GM23248 (cell line): ENCODE data around the gene C2orf68. TPM values are rescaled to one million over a fixed set of nuclear protein-coding genes. Genes with fewer than 3 reads are reported as not detected.
A peak's percentile ranks its signal among the peaks of the same experiment; 100 is the strongest.

Experiments
- DNase-seq: peaks from one replicate; pipeline ENCODE4 v3.0.0-alpha.2; 2015
- H2AFZ ChIP-seq: fragments of 200-600 bp; sonication (generic); 2 replicates; pipeline ENCODE4 v1.6.1; 2016; ENCODE audit warnings: antibody characterized with exemption
- H3F3A ChIP-seq: fragments of 200-600 bp; sonication (generic); 2 replicates; pipeline ENCODE4 v1.6.1; 2016; ENCODE audit warnings: mild to moderate bottlenecking, antibody characterized with exemption, mixed run types; ENCODE audit not compliant: insufficient read depth
- H3K27ac ChIP-seq: fragments of 200-600 bp; sonication (generic); 2 replicates; pipeline ENCODE4 v1.5.1; 2016; ENCODE audit warnings: mild to moderate bottlenecking
- H3K27me3 ChIP-seq: fragments of 200-600 bp; sonication (generic); replicated peaks from 2 replicates; pipeline ENCODE4 v1.6.1; 2016; ENCODE audit warnings: mild to moderate bottlenecking; ENCODE audit not compliant: insufficient read depth
- H3K36me3 ChIP-seq: fragments of 200-600 bp; sonication (generic); 2 replicates; pipeline ENCODE4 v1.6.1; 2016; ENCODE audit warnings: low read depth, mild to moderate bottlenecking
- H3K4me1 ChIP-seq: fragments of 200-600 bp; sonication (generic); 2 replicates; pipeline ENCODE4 v1.6.1; 2016; ENCODE audit warnings: mild to moderate bottlenecking; ENCODE audit not compliant: insufficient read depth
- H3K4me2 ChIP-seq: fragments of 200-600 bp; sonication (generic); one replicate; pipeline ENCODE4 v1.6.1; 2016; ENCODE audit warnings: mild to moderate bottlenecking; ENCODE audit not compliant: unreplicated experiment
- H3K4me3 ChIP-seq: fragments of 200-600 bp; sonication (generic); 2 replicates; pipeline ENCODE4 v1.5.1; 2016; ENCODE audit warnings: mild to moderate bottlenecking
- H3K79me2 ChIP-seq: fragments of 200-600 bp; sonication (generic); 2 replicates; pipeline ENCODE4 v1.6.1; 2016; ENCODE audit warnings: mild to moderate bottlenecking; ENCODE audit not compliant: insufficient read depth
- H3K9ac ChIP-seq: fragments of 200-600 bp; sonication (generic); 2 replicates; pipeline ENCODE4 v1.6.1; 2016; ENCODE audit warnings: mild to moderate bottlenecking
- H3K9me2 ChIP-seq: fragments of 200-600 bp; sonication (generic); 2 replicates; pipeline ENCODE4 v1.6.1; 2016; ENCODE audit warnings: mixed run types, mild to moderate bottlenecking, moderate library complexity; ENCODE audit not compliant: insufficient read depth
- H3K9me3 ChIP-seq: fragments of 200-600 bp; sonication (generic); one replicate; pipeline ENCODE4 v1.6.1; 2017; ENCODE audit warnings: low read depth
- H4K20me1 ChIP-seq: fragments of 200-600 bp; sonication (generic); 2 replicates; pipeline ENCODE4 v1.6.0; 2016; ENCODE audit not compliant: insufficient read depth
- EZH2 ChIP-seq: fragments of 200-600 bp; sonication (generic); IDR thresholded peaks from 2 replicates; pipeline ENCODE4 v1.6.1; 2018; ENCODE audit warnings: antibody characterized with exemption, mild to moderate bottlenecking; ENCODE audit not compliant: insufficient read depth, poor library complexity, severe bottlenecking
- EZH2phosphoT487 ChIP-seq: fragments of 200-600 bp; sonication (generic); IDR thresholded peaks from 2 replicates; pipeline ENCODE4 v1.6.1; 2018; ENCODE audit warnings: antibody characterized with exemption, moderate library complexity, mild to moderate bottlenecking, low read depth; ENCODE audit not compliant: insufficient read depth
- WGBS, 2 experiments: methylation state at CpG; one replicate each; pipeline ENCODE4 v1.1.6; 2015 to 2017; ENCODE audit warnings: low lambda C conversion rate in 2 of 2, low coverage in 1 of 2; ENCODE audit errors: missing lambda C conversion rate in 2 of 2; 5-methylcytosine and 5-hydroxymethylcytosine counted together
- in situ Hi-C: fragments of 300-500 bp; cut with MboI; formaldehyde crosslinking; loops from 2 replicates; pipeline ENCODE4 v1.15.0; 2020
- polyA plus RNA-seq: library from polyadenylated mRNA; unstranded; fragments of >200 nt; fragmentation: Nextera tagmentation; extraction: Ambion mirVana; gene quantifications from 2 replicates; pipeline ENCODE4 v1.2.1, GENCODE V29; 2016
- total RNA-seq: library from RNA; depleted of rRNA; stranded (reverse); fragments of >200 nt; shearing (Covaris generic); gene quantifications from 2 replicates; pipeline ENCODE4 v1.2.3, GENCODE V29; 2014

The C2orf68 gene
- total and polyA plus RNA-seq, 2 experiments from 2014 or later: 9.8 to 30.4 TPM

GRCh38 chr2:85584354-85584856 lies 27.5 kb downstream of the C2orf68 start, which contains the start of gene VAMP5:
Gene VAMP5, plus strand, starts transcription at chr2:85584431. Its CDS starts 60 bp downstream, at chr2:85584491.
- Histone ChIP-seq H3K4me3 (peak within 1 kb of the TSS; percentile 78), H3K9me2 (no peaks in the 10 kb centered on the region), H3F3A (peaks cover 20% of the 10 kb centered on the region), H3K27me3 (no peaks in the 10 kb centered on the region), H3K27ac (peak within 1 kb of the TSS; percentile 80), H3K79me2 (peaks cover 34% of the 10 kb centered on the region), H3K4me1 (peaks cover 22% of the 10 kb centered on the region), H3K9ac (peak within 1 kb of the TSS; percentile 82), H3K4me2 (peak within 1 kb of the TSS; percentile 91), H3K36me3 (no peaks in the 10 kb centered on the region), H2AFZ (peak within 1 kb of the TSS; percentile 83), H4K20me1 (no peaks in the 10 kb centered on the region), H3K9me3 (no peaks in the 10 kb centered on the region)
- WGBS, 2 experiments: 0 to 3% methylated on average over 27 to 28 of the region's 52 CpGs
- no peak for TF ChIP-seq EZH2
- no peak for TF ChIP-seq EZH2phosphoT487
- in situ Hi-C loops: no loop called here
- peak; percentile 68 for DNase-seq

GRCh38 chr2:85583667-85584353 lies 28.1 kb downstream of the C2orf68 start:
- peak overlapping the region; percentile 83 for H2AFZ ChIP-seq
- peak; percentile 41 for DNase-seq

GRCh38 chr2:85582492-85582891 lies 29.4 kb downstream of the C2orf68 start:
- no peaks in the 10 kb centered on the region for H3K27me3 ChIP-seq
- H3K27ac ChIP-seq: no peak overlapping the region
- in situ Hi-C loops: no loop called here
- no peak for TF ChIP-seq EZH2
- TF ChIP-seq EZH2phosphoT487: no peak
- H3K4me3 ChIP-seq: no peak overlapping the region
- H3K9me3 ChIP-seq: no peaks in the 10 kb centered on the region
- H4K20me1 ChIP-seq: no peaks in the 10 kb centered on the region
- no peaks in the 10 kb centered on the region for H3K9me2 ChIP-seq
- peaks cover 15% of the 10 kb centered on the region for H3K79me2 ChIP-seq
- H2AFZ ChIP-seq: no peak overlapping the region
- WGBS, 2 experiments: 100% methylated on average over 1 of the region's 1 CpG
- no peak overlapping the region for H3K9ac ChIP-seq
- H3K4me2 ChIP-seq: no peak overlapping the region
- H3K4me1 ChIP-seq: peaks cover 18% of the 10 kb centered on the region
- DNase-seq: no peak
- H3K36me3 ChIP-seq: no peaks in the 10 kb centered on the region
- peaks cover 15% of the 10 kb centered on the region for H3F3A ChIP-seq

More at GRCh38 chr2:85583667-85584353, 28.1 kb downstream of the C2orf68 start:
- peak overlapping the region; percentile 91 for H3K4me2 ChIP-seq
- H4K20me1 ChIP-seq: no peaks in the 10 kb centered on the region
- no peaks in the 10 kb centered on the region for H3K9me2 ChIP-seq
- no peaks in the 10 kb centered on the region for H3K9me3 ChIP-seq
- peaks cover 29% of the 10 kb centered on the region for H3K79me2 ChIP-seq
- H3K27me3 ChIP-seq: no peaks in the 10 kb centered on the region
- WGBS, 2 experiments: 16 to 17% methylated on average over 12 to 13 of the region's 16 CpGs
- peak overlapping the region; percentile 78 for H3K4me3 ChIP-seq
- TF ChIP-seq EZH2phosphoT487 (no peak), EZH2 (no peak)
- peaks cover 18% of the 10 kb centered on the region for H3K4me1 ChIP-seq
- in situ Hi-C loops: no loop called here
- H3K27ac ChIP-seq: peak overlapping the region; percentile 80
- peak overlapping the region; percentile 82 for H3K9ac ChIP-seq
- H3K36me3 ChIP-seq: no peaks in the 10 kb centered on the region
- peaks cover 15% of the 10 kb centered on the region for H3F3A ChIP-seq

- no peaks in the 10 kb centered on the region for H3K79me2 ChIP-seq
- no peaks in the 10 kb centered on the region for H4K20me1 ChIP-seq
- no peak for DNase-seq
- H3K4me1 ChIP-seq: peaks cover 6% of the 10 kb centered on the region
- no peak overlapping the region for H3K4me2 ChIP-seq
- H3F3A ChIP-seq: 0 out of 2 replicates have a peak, but pooled peaks cover 6% of the 10 kb centered on the region
- no peaks in the 10 kb centered on the region for H3K36me3 ChIP-seq
- in situ Hi-C loops: no loop called here
- no peak overlapping the region for H3K27ac ChIP-seq
- no peak overlapping the region for H3K4me3 ChIP-seq
- no peak for TF ChIP-seq EZH2
- no peak overlapping the region for H3K9ac ChIP-seq
- 66 to 67% methylated on average over 3 of the region's 3 CpGs for WGBS, 2 experiments
- no peak overlapping the region for H2AFZ ChIP-seq
- H3K27me3 ChIP-seq: no peaks in the 10 kb centered on the region
- H3K9me2 ChIP-seq: no peaks in the 10 kb centered on the region
- H3K9me3 ChIP-seq: no peaks in the 10 kb centered on the region
These were observed 31.7 kb downstream of the C2orf68 start for GRCh38 chr2:85580206-85580605.
